Trophoblast cell (in vitro differentiated cells and primary cell): Measurements from ENCODE around the gene KLK2.

Experiments
- DNase-seq, 2 donors: peaks; one replicate each; pipeline ENCODE4 v3.0.0-alpha.2; 2016
- H2AFZ ChIP-seq: 2 replicates; pipeline ENCODE4 v1.6.1; 2013; ENCODE audit warnings: low read length, moderate library complexity, mild to moderate bottlenecking; ENCODE audit not compliant: insufficient read depth, poor library complexity
- H2AK5ac ChIP-seq: 2 replicates; pipeline ENCODE4 v1.6.1; 2013; ENCODE audit warnings: mild to moderate bottlenecking, low read length
- H2BK120ac ChIP-seq: 2 replicates; pipeline ENCODE4 v1.6.1; 2013; ENCODE audit warnings: low read length, mild to moderate bottlenecking, moderate library complexity; ENCODE audit not compliant: insufficient read depth, poor library complexity
- H2BK12ac ChIP-seq: 2 replicates; pipeline ENCODE4 v1.6.1; 2013; ENCODE audit warnings: mild to moderate bottlenecking, low read length, moderate library complexity
- H2BK5ac ChIP-seq: 2 replicates; pipeline ENCODE4 v1.6.1; 2013; ENCODE audit warnings: low read length, low read depth, moderate library complexity, mild to moderate bottlenecking; ENCODE audit not compliant: poor library complexity
- H3K14ac ChIP-seq: 2 replicates; pipeline ENCODE4 v1.6.1; 2013; ENCODE audit warnings: mild to moderate bottlenecking, low read length
- H3K18ac ChIP-seq: 2 replicates; pipeline ENCODE4 v1.6.1; 2013; ENCODE audit warnings: mild to moderate bottlenecking, low read length
- H3K23ac ChIP-seq: 2 replicates; pipeline ENCODE4 v1.6.1; 2013; ENCODE audit warnings: low read length
- H3K27ac ChIP-seq: 2 replicates; pipeline ENCODE4 v1.5.1; 2013; ENCODE audit warnings: low read depth, mild to moderate bottlenecking, inconsistent platforms, low read length, moderate library complexity
- H3K27me3 ChIP-seq: 2 replicates; pipeline ENCODE4 v1.6.1; 2013; ENCODE audit warnings: inconsistent platforms, mild to moderate bottlenecking, low read length, moderate library complexity; ENCODE audit not compliant: insufficient read depth
- H3K36me3 ChIP-seq, 2 experiments: 1 replicate in 1 of 2; 2 replicates in 1 of 2; pipeline ENCODE4 v1.6.1; 2013; ENCODE audit warnings: low read length in 2 of 2, mild to moderate bottlenecking in 2 of 2, moderate library complexity in 1 of 2; ENCODE audit not compliant: insufficient read depth in 2 of 2, control insufficient read depth in 1 of 2
- H3K4ac ChIP-seq: 2 replicates; pipeline ENCODE4 v1.6.1; 2013; ENCODE audit warnings: low read depth, mild to moderate bottlenecking, low read length, moderate library complexity
- H3K4me1 ChIP-seq, 2 experiments: 1 replicate in 1 of 2; 2 replicates in 1 of 2; pipeline ENCODE4 v1.6.1; 2013; ENCODE audit warnings: low read length in 2 of 2, mild to moderate bottlenecking in 2 of 2, moderate library complexity in 1 of 2; ENCODE audit not compliant: insufficient read depth in 2 of 2, control insufficient read depth in 1 of 2
- H3K4me2 ChIP-seq: 2 replicates; pipeline ENCODE4 v1.6.1; 2013; ENCODE audit warnings: inconsistent platforms, mild to moderate bottlenecking, low read length, moderate library complexity
- H3K4me3 ChIP-seq: 2 replicates; pipeline ENCODE4 v1.5.1; 2013; ENCODE audit warnings: mild to moderate bottlenecking, low read depth, low read length, inconsistent platforms
- H3K79me1 ChIP-seq: one replicate; pipeline ENCODE4 v1.6.1; 2013; ENCODE audit warnings: low read length
- H3K79me2 ChIP-seq: 2 replicates; pipeline ENCODE4 v1.6.1; 2013; ENCODE audit warnings: low read length, mild to moderate bottlenecking; ENCODE audit not compliant: control insufficient read depth, insufficient read depth, poor library complexity
- H3K9ac ChIP-seq: 2 replicates; pipeline ENCODE4 v1.6.1; 2013; ENCODE audit warnings: mild to moderate bottlenecking, low read length
- H3K9me3 ChIP-seq: 2 replicates; pipeline ENCODE4 v1.6.1; 2013; ENCODE audit warnings: low read depth, mild to moderate bottlenecking, control low read depth, inconsistent platforms, low read length; ENCODE audit not compliant: insufficient read depth
- H4K12ac ChIP-seq: 2 replicates; pipeline ENCODE4 v1.6.1; 2013; ENCODE audit warnings: low read depth, mild to moderate bottlenecking, low read length, moderate library complexity
- H4K8ac ChIP-seq: 2 replicates; pipeline ENCODE4 v1.6.1; 2013; ENCODE audit warnings: low read depth, mild to moderate bottlenecking, low read length, moderate library complexity
- H4K91ac ChIP-seq: one replicate; pipeline ENCODE4 v1.6.1; 2013; ENCODE audit warnings: low read depth, mild to moderate bottlenecking, low read length, moderate library complexity
- WGBS: extraction: QIAGEN DNeasy Blood & Tissue Kit; methylation state at CpG from one replicate; pipeline ENCODE4 v1.1.7; 2013; ENCODE audit warnings: missing lambda C conversion rate; ENCODE audit not compliant: insufficient read length, insufficient coverage; ENCODE audit errors: extremely low coverage; 5-methylcytosine and 5-hydroxymethylcytosine counted together

Gene KLK2

GRCh38 chr19:50859849-50860248, 13.4 kb upstream of the KLK2 start:
- no CpG with 5 or more reads among the region's 4 CpGs for WGBS

GRCh38 chr19:50861010-50861409, 12.2 kb upstream of the KLK2 start:
- H2BK120ac ChIP-seq = no peak overlapping the region
- no peak overlapping the region for H2AFZ ChIP-seq
- H3K18ac ChIP-seq = no peak overlapping the region
- no peak overlapping the region for H3K4me3 ChIP-seq
- H3K9me3 ChIP-seq = peaks cover 9% of the 10 kb centered on the region
- H3K27ac ChIP-seq = no peak overlapping the region
- H3K9ac ChIP-seq = no peak overlapping the region
- no peaks in the 10 kb centered on the region for H3K4me1 ChIP-seq
- no peaks in the 10 kb centered on the region for H3K27me3 ChIP-seq
- no peaks in the 10 kb centered on the region for H3K79me1 ChIP-seq
- H3K4me2 ChIP-seq = no peak overlapping the region
- H3K14ac ChIP-seq = no peak overlapping the region
- no peak overlapping the region for H4K8ac ChIP-seq
- no peaks in the 10 kb centered on the region for H3K79me2 ChIP-seq
- no peak for DNase-seq
- H2AK5ac ChIP-seq = no peak overlapping the region
- no peak overlapping the region for H2BK12ac ChIP-seq
- H3K23ac ChIP-seq = no peak overlapping the region
- H4K12ac ChIP-seq = no peak overlapping the region
- H4K91ac ChIP-seq = no peak overlapping the region
- no CpG with 5 or more reads among the region's 5 CpGs for whole genome bisulfite sequencing
- no peak overlapping the region for H2BK5ac ChIP-seq
- no peaks in the 10 kb centered on the region for H3K36me3 ChIP-seq
- H3K4ac ChIP-seq = no peak overlapping the region

More at GRCh38 chr19:50859849-50860248, 13.4 kb upstream of the KLK2 start:
- H3K4me1 ChIP-seq = no peaks in the 10 kb centered on the region
- no peak overlapping the region for H2AFZ ChIP-seq
- H3K4me2 ChIP-seq = no peak overlapping the region
- no peak for DNase-seq
- H3K23ac ChIP-seq = no peak overlapping the region
- no peak overlapping the region for H3K14ac ChIP-seq
- H3K4ac ChIP-seq = no peak overlapping the region
- H4K12ac ChIP-seq = no peak overlapping the region
- no peak overlapping the region for H3K27ac ChIP-seq
- no peak overlapping the region for H3K18ac ChIP-seq
- H3K9ac ChIP-seq = no peak overlapping the region
- H3K36me3 ChIP-seq = no peaks in the 10 kb centered on the region
- no peaks in the 10 kb centered on the region for H3K79me1 ChIP-seq
- no peak overlapping the region for H4K91ac ChIP-seq
- no peaks in the 10 kb centered on the region for H3K79me2 ChIP-seq
- H3K27me3 ChIP-seq = no peaks in the 10 kb centered on the region
- H2AK5ac ChIP-seq = no peak overlapping the region
- H3K4me3 ChIP-seq = no peak overlapping the region
- H2BK12ac ChIP-seq = no peak overlapping the region
- no peak overlapping the region for H4K8ac ChIP-seq
- no peak overlapping the region for H2BK5ac ChIP-seq
- H2BK120ac ChIP-seq = no peak overlapping the region
- peaks cover 9% of the 10 kb centered on the region for H3K9me3 ChIP-seq

DNA sequence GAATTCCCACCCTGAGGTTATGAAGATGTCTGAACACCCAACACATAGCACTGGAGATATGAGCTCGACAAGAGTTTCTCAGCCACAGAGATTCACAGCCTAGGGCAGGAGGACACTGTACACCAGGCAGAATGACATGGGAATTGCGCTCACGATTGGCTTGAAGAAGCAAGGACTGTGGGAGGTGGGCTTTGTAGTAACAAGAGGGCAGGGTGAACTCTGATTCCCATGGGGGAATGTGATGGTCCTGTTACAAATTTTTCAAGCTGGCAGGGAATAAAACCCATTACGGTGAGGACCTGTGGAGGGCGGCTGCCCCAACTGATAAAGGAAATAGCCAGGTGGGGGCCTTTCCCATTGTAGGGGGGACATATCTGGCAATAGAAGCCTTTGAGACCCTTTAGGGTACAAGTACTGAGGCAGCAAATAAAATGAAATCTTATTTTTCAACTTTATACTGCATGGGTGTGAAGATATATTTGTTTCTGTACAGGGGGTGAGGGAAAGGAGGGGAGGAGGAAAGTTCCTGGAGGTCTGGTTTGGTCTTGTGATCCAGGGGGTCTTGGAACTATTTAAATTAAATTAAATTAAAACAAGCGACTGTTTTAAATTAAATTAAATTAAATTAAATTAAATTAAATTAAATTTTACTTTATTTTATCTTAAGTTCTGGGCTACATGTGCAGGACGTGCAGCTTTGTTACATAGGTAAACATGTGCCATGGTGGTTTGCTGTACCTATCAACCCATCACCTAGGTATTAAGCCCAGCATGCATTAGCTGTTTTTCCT, 11.5 kb upstream of the KLK2 start:
- Histone ChIP-seq H4K12ac (no peak overlapping the region), H2BK120ac (no peak overlapping the region), H3K79me1 (no peaks in the 10 kb centered on the region), H3K4me1 (no peaks in the 10 kb centered on the region), H3K23ac (no peak overlapping the region), H3K27me3 (no peaks in the 10 kb centered on the region), H3K4ac (no peak overlapping the region), H3K79me2 (no peaks in the 10 kb centered on the region), H3K9ac (peak overlapping the region; percentile 12), H3K27ac (no peak overlapping the region), H3K36me3 (no peaks in the 10 kb centered on the region), H2AFZ (no peak overlapping the region), H3K14ac (no peak overlapping the region), H3K9me3 (peaks cover 9% of the 10 kb centered on the region), H2AK5ac (no peak overlapping the region), H4K8ac (no peak overlapping the region), H3K4me3 (no peak overlapping the region), H3K4me2 (no peak overlapping the region), H4K91ac (no peak overlapping the region), H2BK5ac (no peak overlapping the region), H3K18ac (no peak overlapping the region), H2BK12ac (no peak overlapping the region)
- DNase-seq = no peak
- WGBS = no CpG with 5 or more reads among the region's 7 CpGs

DNA sequence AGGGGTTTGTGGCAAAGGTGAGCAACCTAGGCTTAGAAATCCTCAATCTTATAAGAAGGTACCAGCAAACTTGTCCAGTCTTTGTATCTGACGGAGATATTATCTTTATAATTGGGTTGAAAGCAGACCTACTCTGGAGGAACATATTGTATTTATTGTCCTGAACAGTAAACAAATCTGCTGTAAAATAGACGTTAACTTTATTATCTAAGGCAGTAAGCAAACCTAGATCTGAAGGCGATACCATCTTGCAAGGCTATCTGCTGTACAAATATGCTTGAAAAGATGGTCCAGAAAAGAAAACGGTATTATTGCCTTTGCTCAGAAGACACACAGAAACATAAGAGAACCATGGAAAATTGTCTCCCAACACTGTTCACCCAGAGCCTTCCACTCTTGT, 3.8 kb upstream of the KLK2 start:
- Histone ChIP-seq H3K9me3 (peaks cover 3% of the 10 kb centered on the region), H3K36me3 (no peaks in the 10 kb centered on the region), H2BK120ac (no peak overlapping the region), H4K91ac (no peak overlapping the region), H3K4me3 (no peak overlapping the region), H2AK5ac (no peak overlapping the region), H3K27ac (no peak overlapping the region), H3K4me1 (no peaks in the 10 kb centered on the region), H3K79me1 (no peaks in the 10 kb centered on the region), H2BK5ac (no peak overlapping the region), H3K4me2 (no peak overlapping the region), H2BK12ac (no peak overlapping the region), H4K8ac (no peak overlapping the region), H2AFZ (no peak overlapping the region), H3K79me2 (no peaks in the 10 kb centered on the region), H4K12ac (no peak overlapping the region), H3K4ac (no peak overlapping the region), H3K23ac (no peak overlapping the region), H3K27me3 (no peaks in the 10 kb centered on the region), H3K14ac (no peak overlapping the region), H3K18ac (no peak overlapping the region), H3K9ac (no peak overlapping the region)
- DNase-seq = no peak
- no CpG with 5 or more reads among the region's 4 CpGs for WGBS
